ENCODE results near the gene C9orf152. TPM values are rescaled to one million over a fixed set of nuclear protein-coding genes. Genes with fewer than 3 reads are reported as not detected.

C9orf152 gene
- total and polyA plus RNA-seq, 10 of the 15 experiments (the other 5 are each of a cell fraction or from before 2014, with no cell fraction given), result 0.04 TPM; not detected in 9

DNA sequence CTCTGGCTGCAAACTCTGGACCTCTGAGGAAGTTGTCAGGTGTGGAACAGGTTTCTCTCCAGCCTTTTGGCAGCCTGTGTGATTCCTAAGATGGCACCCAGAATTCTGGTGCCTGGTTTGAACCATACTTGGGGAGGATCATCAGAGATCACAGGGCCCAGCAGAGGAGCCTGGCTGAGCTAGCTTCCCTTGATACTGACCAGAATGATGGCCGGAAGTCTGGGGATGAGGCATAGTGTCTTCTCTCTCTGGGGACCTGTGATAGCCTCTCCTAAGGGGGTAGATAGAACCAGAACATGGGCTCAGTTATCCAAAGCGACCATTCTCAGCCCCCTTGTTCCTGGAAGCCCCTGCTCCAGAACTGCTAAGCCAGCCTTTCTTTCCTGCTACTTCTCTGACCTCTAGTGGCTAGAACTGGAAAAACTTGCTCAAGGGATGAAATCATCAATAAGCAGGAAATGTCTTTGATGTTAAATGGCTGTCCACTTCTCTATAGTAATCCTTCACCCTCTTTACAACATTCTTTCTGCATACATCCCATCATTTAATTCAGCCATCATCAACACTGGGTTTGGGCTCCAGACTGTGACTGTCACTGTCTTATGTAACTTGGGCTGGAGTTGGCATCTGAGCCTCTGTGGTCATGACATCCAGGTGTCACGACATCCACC, 55.1 kb downstream of the C9orf152 start (continued):
- TF ChIP-seq, protein P1, sequence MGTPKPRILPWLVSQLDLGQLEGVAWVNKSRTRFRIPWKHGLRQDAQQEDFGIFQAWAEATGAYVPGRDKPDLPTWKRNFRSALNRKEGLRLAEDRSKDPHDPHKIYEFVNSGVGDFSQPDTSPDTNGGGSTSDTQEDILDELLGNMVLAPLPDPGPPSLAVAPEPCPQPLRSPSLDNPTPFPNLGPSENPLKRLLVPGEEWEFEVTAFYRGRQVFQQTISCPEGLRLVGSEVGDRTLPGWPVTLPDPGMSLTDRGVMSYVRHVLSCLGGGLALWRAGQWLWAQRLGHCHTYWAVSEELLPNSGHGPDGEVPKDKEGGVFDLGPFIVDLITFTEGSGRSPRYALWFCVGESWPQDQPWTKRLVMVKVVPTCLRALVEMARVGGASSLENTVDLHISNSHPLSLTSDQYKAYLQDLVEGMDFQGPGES (IDR thresholded peaks at IDR 0.05), result no peak
- TF ChIP-seq SRF (IDR thresholded peaks at IDR 0.05; ENCODE audit: low read depth in 2 of 2, low read length in 2 of 2) (no peak), JUNB (IDR thresholded peaks at IDR 0.05) (no peak), LARP7 (IDR thresholded peaks at IDR 0.05) (no peak), POLR2AphosphoS2 (IDR thresholded peaks at IDR 0.05; ENCODE audit: low read depth, low read length) (no peak), SIN3A (IDR thresholded peaks at IDR 0.05; ENCODE audit: low read depth, low read length) (0 out of 2 replicates have a peak, but pooled peaks have one; percentile 43), IKZF1 (conservative IDR thresholded peaks at IDR 0.05) (peak; percentile 39; the same call in 1 of the 2 replicates)
- TF ChIP-seq, protein P2, sequence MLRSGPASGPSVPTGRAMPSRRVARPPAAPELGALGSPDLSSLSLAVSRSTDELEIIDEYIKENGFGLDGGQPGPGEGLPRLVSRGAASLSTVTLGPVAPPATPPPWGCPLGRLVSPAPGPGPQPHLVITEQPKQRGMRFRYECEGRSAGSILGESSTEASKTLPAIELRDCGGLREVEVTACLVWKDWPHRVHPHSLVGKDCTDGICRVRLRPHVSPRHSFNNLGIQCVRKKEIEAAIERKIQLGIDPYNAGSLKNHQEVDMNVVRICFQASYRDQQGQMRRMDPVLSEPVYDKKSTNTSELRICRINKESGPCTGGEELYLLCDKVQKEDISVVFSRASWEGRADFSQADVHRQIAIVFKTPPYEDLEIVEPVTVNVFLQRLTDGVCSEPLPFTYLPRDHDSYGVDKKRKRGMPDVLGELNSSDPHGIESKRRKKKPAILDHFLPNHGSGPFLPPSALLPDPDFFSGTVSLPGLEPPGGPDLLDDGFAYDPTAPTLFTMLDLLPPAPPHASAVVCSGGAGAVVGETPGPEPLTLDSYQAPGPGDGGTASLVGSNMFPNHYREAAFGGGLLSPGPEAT (IDR thresholded peaks at IDR 0.05; ENCODE audit: low read depth), result no peak
- TF ChIP-seq, protein P3, sequence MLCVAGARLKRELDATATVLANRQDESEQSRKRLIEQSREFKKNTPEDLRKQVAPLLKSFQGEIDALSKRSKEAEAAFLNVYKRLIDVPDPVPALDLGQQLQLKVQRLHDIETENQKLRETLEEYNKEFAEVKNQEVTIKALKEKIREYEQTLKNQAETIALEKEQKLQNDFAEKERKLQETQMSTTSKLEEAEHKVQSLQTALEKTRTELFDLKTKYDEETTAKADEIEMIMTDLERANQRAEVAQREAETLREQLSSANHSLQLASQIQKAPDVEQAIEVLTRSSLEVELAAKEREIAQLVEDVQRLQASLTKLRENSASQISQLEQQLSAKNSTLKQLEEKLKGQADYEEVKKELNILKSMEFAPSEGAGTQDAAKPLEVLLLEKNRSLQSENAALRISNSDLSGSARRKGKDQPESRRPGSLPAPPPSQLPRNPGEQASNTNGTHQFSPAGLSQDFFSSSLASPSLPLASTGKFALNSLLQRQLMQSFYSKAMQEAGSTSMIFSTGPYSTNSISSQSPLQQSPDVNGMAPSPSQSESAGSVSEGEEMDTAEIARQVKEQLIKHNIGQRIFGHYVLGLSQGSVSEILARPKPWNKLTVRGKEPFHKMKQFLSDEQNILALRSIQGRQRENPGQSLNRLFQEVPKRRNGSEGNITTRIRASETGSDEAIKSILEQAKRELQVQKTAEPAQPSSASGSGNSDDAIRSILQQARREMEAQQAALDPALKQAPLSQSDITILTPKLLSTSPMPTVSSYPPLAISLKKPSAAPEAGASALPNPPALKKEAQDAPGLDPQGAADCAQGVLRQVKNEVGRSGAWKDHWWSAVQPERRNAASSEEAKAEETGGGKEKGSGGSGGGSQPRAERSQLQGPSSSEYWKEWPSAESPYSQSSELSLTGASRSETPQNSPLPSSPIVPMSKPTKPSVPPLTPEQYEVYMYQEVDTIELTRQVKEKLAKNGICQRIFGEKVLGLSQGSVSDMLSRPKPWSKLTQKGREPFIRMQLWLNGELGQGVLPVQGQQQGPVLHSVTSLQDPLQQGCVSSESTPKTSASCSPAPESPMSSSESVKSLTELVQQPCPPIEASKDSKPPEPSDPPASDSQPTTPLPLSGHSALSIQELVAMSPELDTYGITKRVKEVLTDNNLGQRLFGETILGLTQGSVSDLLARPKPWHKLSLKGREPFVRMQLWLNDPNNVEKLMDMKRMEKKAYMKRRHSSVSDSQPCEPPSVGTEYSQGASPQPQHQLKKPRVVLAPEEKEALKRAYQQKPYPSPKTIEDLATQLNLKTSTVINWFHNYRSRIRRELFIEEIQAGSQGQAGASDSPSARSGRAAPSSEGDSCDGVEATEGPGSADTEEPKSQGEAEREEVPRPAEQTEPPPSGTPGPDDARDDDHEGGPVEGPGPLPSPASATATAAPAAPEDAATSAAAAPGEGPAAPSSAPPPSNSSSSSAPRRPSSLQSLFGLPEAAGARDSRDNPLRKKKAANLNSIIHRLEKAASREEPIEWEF (IDR thresholded peaks at IDR 0.05; ENCODE audit: insufficient replicate concordance, low read depth, low read length), result peak; percentile 38
- TF ChIP-seq, protein P4, sequence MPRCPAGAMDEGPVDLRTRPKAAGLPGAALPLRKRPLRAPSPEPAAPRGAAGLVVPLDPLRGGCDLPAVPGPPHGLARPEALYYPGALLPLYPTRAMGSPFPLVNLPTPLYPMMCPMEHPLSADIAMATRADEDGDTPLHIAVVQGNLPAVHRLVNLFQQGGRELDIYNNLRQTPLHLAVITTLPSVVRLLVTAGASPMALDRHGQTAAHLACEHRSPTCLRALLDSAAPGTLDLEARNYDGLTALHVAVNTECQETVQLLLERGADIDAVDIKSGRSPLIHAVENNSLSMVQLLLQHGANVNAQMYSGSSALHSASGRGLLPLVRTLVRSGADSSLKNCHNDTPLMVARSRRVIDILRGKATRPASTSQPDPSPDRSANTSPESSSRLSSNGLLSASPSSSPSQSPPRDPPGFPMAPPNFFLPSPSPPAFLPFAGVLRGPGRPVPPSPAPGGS (IDR thresholded peaks at IDR 0.05; ENCODE audit: borderline replicate concordance, insufficient read depth, low read depth, low read length, poor library complexity, severe bottlenecking), result no peak
- TF ChIP-seq, protein P5, sequence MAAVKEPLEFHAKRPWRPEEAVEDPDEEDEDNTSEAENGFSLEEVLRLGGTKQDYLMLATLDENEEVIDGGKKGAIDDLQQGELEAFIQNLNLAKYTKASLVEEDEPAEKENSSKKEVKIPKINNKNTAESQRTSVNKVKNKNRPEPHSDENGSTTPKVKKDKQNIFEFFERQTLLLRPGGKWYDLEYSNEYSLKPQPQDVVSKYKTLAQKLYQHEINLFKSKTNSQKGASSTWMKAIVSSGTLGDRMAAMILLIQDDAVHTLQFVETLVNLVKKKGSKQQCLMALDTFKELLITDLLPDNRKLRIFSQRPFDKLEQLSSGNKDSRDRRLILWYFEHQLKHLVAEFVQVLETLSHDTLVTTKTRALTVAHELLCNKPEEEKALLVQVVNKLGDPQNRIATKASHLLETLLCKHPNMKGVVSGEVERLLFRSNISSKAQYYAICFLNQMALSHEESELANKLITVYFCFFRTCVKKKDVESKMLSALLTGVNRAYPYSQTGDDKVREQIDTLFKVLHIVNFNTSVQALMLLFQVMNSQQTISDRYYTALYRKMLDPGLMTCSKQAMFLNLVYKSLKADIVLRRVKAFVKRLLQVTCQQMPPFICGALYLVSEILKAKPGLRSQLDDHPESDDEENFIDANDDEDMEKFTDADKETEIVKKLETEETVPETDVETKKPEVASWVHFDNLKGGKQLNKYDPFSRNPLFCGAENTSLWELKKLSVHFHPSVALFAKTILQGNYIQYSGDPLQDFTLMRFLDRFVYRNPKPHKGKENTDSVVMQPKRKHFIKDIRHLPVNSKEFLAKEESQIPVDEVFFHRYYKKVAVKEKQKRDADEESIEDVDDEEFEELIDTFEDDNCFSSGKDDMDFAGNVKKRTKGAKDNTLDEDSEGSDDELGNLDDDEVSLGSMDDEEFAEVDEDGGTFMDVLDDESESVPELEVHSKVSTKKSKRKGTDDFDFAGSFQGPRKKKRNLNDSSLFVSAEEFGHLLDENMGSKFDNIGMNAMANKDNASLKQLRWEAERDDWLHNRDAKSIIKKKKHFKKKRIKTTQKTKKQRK (IDR thresholded peaks at IDR 0.05; ENCODE audit: low read depth, low read length), result no peak

All from GM12878 (cell line).